Subcutaneous abdominal adipose tissue (tissue), 5 donors: ENCODE measurements around the gene SPRR5.

Source experiments
- H3K27ac ChIP-seq: one replicate; pipeline ENCODE4 v1.7.0; 2013; ENCODE audit warnings: low read depth, mild to moderate bottlenecking, inconsistent platforms, low read length, moderate library complexity
- H3K27me3 ChIP-seq, 5 donors: one replicate each; pipeline ENCODE4 v1.7.0; 2013; ENCODE audit warnings: low read length in 5 of 5, inconsistent platforms in 1 of 5; ENCODE audit not compliant: control insufficient read depth in 5 of 5, insufficient read depth in 4 of 5
- H3K36me3 ChIP-seq, 5 donors: one replicate each; pipeline ENCODE4 v1.7.0; 2013; ENCODE audit warnings: low read length in 5 of 5; ENCODE audit not compliant: control insufficient read depth in 5 of 5, insufficient read depth in 5 of 5
- H3K4me1 ChIP-seq, 5 donors: one replicate each; pipeline ENCODE4 v1.7.0; 2013; ENCODE audit warnings: low read length in 5 of 5, mild to moderate bottlenecking in 3 of 5, moderate library complexity in 1 of 5; ENCODE audit not compliant: control insufficient read depth in 5 of 5, insufficient read depth in 5 of 5
- H3K4me3 ChIP-seq, 5 donors: one replicate each; pipeline ENCODE4 v1.7.0; 2013; ENCODE audit warnings: low read length in 5 of 5, low read depth in 1 of 5
- H3K9ac ChIP-seq, 5 donors: one replicate each; pipeline ENCODE4 v1.7.0; 2013; ENCODE audit warnings: low read length in 5 of 5, mild to moderate bottlenecking in 4 of 5, moderate library complexity in 3 of 5
- H3K9me3 ChIP-seq, 5 donors: one replicate each; pipeline ENCODE4 v1.7.0; 2013; ENCODE audit warnings: low read length in 5 of 5; ENCODE audit not compliant: control insufficient read depth in 5 of 5
- donor health status: healthy.
- donor health status: healthy.
- donor health status: healthy.
- donor health status: healthy.
- donor health status: healthy.

Gene SPRR5

DNA sequence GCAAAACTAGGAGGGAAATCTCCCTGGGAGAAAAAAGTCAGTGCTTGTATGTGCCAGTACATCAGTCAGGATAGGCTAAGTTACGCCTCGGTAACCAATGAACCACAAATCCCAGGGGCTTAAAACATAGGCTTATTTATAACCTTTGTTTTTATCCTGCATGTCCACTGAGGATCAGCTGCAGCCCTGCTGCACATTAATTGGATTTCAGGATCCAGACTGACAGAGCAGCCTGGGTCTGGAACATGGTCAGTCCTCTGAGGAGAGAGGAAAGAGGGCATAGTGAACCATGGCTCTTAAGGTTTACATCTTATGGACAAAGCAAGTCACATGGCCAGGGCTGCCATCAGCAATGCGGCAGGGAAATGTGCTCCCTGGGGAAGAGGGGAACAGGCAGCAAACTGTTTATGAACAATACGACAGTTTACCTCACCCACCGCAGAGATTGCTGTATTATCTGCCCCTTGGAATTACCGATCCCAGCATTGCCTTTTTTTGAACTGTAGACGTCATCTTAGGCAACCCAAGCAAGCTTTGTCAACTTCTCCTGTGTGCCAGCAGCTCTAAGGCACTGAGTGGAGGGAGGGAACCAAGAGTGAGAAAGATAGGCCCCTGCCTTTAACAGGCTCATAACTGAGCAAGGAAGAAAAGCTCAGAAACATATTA lies 14.4 kb downstream of the SPRR5 start:
- H3K4me1 ChIP-seq: no peaks in the 10 kb centered on the region
- no peaks in the 10 kb centered on the region for H3K9me3 ChIP-seq
- H3K36me3 ChIP-seq: no peaks in the 10 kb centered on the region
- H3K4me3 ChIP-seq: no peak overlapping the region
- no peak overlapping the region for H3K9ac ChIP-seq
- H3K27ac ChIP-seq: no peak overlapping the region
- H3K27me3 ChIP-seq: peaks cover 0 to 4% (median 0%) of the 10 kb centered on the region in 5 donors

DNA sequence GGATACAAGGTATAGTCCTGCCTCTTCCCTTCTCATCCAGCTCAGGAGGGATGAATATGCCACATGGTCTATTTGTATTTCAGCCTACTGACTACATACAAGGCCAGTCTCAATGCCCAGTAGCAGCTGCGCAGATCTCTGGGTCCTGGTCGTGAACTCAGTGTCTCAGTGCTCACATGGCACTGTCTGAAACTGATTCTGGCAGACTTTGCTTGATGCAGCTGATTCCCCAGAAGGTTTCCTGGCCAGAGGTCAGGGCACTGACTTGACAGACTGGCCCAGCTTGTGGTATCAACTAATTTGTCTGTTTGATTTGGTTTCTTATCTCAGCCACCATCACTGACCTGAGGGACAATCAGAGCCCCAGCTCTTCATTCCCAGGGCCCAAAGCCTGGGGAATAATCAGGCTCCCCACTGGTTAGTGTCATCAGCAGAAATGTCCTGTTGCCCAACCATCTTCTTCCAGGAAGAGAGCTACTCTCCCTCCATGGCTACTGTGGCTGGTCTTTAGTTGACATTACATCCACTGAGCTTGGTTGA lies 15.9 kb downstream of the SPRR5 start:
- Histone ChIP-seq H3K4me1 (no peaks in the 10 kb centered on the region), H3K27ac (no peak overlapping the region), H3K9me3 (no peaks in the 10 kb centered on the region), H3K36me3 (no peaks in the 10 kb centered on the region), H3K9ac (no peak overlapping the region), H3K27me3 (peaks cover 0 to 4% (median 0%) of the 10 kb centered on the region in 5 donors), H3K4me3 (no peak overlapping the region)

DNA sequence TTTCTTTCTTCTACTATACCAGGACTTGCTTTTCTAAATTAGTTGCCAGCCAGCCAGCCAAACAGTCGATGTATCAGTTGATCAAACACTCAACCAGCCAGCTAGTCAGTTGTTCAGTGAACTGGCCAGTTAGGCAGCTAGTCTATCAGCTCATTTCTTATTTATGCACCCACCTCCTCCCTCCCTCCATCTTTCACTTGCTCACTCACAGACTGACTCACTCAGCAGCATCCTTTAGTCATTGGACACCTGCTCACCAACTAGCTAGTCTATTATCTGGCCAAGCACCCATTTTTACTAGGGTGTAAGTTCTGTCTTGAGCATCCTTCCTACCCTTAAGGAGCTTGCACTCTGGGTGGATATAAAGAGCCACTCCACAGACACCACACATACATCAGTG lies 17.5 kb downstream of the SPRR5 start:
- H3K9ac ChIP-seq: no peak overlapping the region

DNA sequence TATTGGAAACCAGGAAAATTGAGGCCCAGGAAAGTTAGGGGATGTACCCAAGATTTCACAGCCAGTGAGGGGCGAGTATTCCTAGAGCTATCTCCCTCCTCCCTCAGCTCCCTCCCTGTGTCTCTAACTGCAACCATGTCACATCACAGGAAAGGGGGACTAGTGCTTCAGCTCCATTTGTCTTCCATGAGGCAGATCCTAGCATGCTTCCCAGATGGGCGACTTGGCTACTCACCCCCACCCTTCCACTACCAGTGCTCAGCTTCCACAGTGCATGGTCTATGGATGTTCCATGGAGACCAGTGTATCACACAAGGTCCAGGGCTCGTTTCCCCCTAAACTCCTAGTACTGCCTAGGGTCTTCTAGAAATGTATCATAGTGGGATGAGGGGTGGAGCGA lies 18.8 kb downstream of the SPRR5 start:
- no peaks in the 10 kb centered on the region for H3K4me1 ChIP-seq
- no peaks in the 10 kb centered on the region for H3K9me3 ChIP-seq
- H3K36me3 ChIP-seq: no peaks in the 10 kb centered on the region
- no peak overlapping the region for H3K27ac ChIP-seq
- no peak overlapping the region for H3K4me3 ChIP-seq
- H3K27me3 ChIP-seq: peaks cover 0 to 3% (median 0%) of the 10 kb centered on the region in 5 donors
- no peak overlapping the region for H3K9ac ChIP-seq

More for the DNA sequence above, 17.5 kb downstream of the SPRR5 start:
- H3K27me3 ChIP-seq: peaks cover 0 to 4% (median 0%) of the 10 kb centered on the region in 5 donors
- H3K9me3 ChIP-seq: no peaks in the 10 kb centered on the region
- no peaks in the 10 kb centered on the region for H3K36me3 ChIP-seq
- no peaks in the 10 kb centered on the region for H3K4me1 ChIP-seq
- H3K27ac ChIP-seq: no peak overlapping the region
- H3K4me3 ChIP-seq: no peak overlapping the region

DNA sequence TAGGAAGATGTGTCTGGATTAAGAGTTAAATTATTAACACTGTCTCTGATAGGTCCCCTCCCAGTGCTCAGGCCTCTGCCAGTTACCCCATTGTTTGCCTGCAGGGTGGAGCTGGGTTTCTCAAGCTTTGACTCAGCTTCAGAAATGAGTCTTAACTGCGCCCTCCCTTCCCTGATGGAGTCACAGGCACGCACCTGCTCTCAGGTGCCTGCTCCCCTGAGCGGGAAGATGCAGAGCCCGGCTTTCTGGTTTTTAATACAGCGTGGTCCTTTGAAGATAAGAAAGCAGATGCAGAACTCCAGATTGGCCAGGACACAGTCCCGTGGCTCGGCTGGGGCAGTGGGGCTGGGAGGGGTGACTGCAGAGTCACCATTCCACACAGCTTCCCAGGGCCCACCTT lies 20.2 kb downstream of the SPRR5 start:
- Histone ChIP-seq H3K27ac (no peak overlapping the region), H3K9me3 (no peaks in the 10 kb centered on the region), H3K4me3 (no peak overlapping the region)

DNA sequence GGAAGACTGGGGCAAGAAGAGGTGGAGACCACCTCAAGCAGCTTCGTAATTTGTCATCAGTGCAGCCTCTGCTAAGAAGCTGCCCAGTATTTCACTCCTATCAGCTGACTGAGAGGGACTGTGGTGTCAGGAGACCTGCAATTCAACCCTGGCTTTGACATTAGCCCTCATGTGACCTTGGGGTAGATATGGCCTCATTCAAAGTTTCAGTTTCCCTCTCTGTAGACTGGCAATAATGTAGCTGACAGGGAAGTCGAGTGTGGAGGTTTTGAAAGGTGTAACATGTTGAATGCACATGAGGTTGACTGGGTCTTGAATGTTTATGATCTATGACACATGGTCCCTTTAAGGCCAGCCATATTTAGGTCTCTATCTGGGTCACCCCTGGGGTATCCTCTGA lies 21.2 kb downstream of the SPRR5 start:
- no peak overlapping the region for H3K4me3 ChIP-seq
- no peaks in the 10 kb centered on the region for H3K4me1 ChIP-seq
- no peaks in the 10 kb centered on the region for H3K36me3 ChIP-seq
- no peaks in the 10 kb centered on the region for H3K9me3 ChIP-seq
- H3K27me3 ChIP-seq: peaks cover 0 to 3% (median 0%) of the 10 kb centered on the region in 5 donors
- no peak overlapping the region for H3K9ac ChIP-seq
- H3K27ac ChIP-seq: no peak overlapping the region

More for the DNA sequence above, 20.2 kb downstream of the SPRR5 start:
- Histone ChIP-seq H3K9ac (no peak overlapping the region), H3K27me3 (peaks cover 0 to 3% (median 0%) of the 10 kb centered on the region in 5 donors), H3K4me1 (no peaks in the 10 kb centered on the region), H3K36me3 (no peaks in the 10 kb centered on the region)

DNA sequence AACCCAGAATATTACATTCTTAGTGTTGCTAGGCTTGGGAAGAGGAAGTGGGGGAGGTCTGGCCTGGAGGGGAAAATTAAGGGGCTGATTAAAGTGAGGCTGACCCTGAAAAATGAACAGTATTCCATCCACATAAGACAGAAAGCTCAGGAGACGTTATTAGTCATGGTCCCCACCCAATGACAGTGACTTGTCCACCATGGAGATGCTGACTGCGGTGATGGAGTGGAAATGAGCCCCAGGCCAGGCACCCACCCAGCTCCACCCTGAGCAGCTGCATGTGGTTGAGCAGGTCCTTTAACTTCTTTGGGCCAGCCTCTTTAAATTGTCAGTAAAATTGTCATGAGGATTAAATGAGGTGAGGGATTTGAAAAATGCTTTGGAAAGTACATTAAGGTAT lies 22.0 kb downstream of the SPRR5 start:
- no peaks in the 10 kb centered on the region for H3K4me1 ChIP-seq
- H3K36me3 ChIP-seq: no peaks in the 10 kb centered on the region
- H3K27ac ChIP-seq: no peak overlapping the region
- no peaks in the 10 kb centered on the region for H3K9me3 ChIP-seq
- no peak overlapping the region for H3K4me3 ChIP-seq
- H3K27me3 ChIP-seq: peaks cover 0 to 3% (median 0%) of the 10 kb centered on the region in 5 donors
- no peak overlapping the region for H3K9ac ChIP-seq

DNA sequence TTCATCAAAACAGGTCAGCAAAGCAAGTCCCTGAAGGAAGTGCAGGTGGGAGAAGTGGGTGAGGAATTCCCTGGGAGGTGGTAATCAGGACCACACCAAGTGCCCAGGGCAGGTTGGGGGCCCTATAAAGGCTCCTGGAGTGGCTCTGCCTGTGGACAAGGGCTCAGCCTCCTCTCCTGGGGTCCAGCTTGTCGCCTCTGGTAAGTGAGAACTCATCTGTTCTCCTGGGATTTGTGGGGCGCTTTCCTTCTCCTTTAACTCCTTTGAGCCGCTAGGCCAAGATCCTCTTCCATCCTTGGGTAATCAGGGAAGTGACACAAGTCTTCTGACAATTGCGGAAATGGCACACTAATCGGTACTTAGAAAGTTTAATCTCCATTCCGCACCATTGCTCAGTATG lies 23.5 kb downstream of the SPRR5 start, which contains the start of gene SPRR4:
TSS of gene SPRR4 (plus strand) at position 154 of the 400 bp plus-strand sequence. CDS start 1,243 bp downstream, outside the sequence.
- H3K27me3 ChIP-seq: peaks cover 0 to 3% (median 0%) of the 10 kb centered on the region in 5 donors
- no peak within 1 kb of the TSS for H3K27ac ChIP-seq
- no peak within 1 kb of the TSS for H3K9ac ChIP-seq

DNA sequence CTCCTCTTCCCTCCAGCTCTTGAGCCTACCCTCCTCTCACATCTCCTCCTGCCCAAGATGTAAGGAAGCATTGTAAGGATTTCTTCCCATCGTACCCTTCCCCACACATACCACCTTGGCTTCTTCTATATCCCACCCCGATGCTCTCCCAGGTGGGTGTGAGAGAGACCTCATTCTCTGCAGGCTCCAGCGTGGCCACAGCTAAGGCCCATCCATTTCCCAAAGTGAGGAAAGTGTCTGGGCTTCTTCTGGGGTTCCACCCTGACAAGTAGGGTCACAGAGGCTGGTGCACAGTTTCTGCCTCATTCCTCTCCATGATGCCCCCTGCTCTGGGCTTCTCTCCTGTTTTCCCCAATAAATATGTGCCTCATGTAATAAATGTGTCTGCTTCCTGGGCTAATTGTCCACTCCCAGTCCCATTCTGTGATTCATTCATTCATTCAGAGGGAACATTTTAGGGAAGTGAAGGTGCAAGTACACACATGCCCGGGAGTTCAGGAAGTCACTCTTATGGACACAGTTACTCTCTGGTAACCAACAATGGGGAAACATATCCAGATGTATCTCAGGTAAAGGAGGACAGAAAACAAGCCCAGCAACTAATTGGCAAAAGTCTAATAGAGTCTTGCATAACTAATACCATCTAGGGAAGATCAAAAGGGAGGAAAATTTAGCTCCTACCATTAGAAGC lies 25.3 kb downstream of the SPRR5 start:
- no peak overlapping the region for H3K9ac ChIP-seq
- no peaks in the 10 kb centered on the region for H3K4me1 ChIP-seq
- H3K36me3 ChIP-seq: no peaks in the 10 kb centered on the region
- H3K4me3 ChIP-seq: no peak overlapping the region
- H3K27me3 ChIP-seq: peaks cover 0 to 2% (median 0%) of the 10 kb centered on the region in 5 donors
- H3K27ac ChIP-seq: no peak overlapping the region
- no peaks in the 10 kb centered on the region for H3K9me3 ChIP-seq

More for the DNA sequence above, 23.5 kb downstream of the SPRR5 start, which contains the start of gene SPRR4:
- Histone ChIP-seq H3K9me3 (no peaks in the 10 kb centered on the region), H3K4me3 (no peak within 1 kb of the TSS), H3K36me3 (no peaks in the 10 kb centered on the region), H3K4me1 (no peaks in the 10 kb centered on the region)

DNA sequence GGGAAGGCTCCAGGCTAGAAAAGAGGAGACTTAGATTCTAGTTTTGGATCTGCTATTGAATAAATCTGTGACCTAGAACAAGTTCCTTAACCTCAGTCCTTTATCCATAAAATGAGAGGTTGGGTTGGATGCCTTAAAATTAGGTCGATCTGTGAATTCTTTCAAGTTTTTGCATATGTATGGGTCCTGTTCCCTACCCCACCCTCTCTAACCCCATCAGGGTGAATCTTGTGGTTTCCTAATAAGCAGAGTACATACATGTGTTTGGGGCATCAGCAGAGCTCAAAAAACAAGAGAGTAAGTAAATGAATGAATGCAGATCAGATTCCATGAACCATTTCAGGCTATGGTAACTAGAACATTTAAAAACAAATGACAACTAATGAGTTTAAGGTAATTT lies 29.7 kb downstream of the SPRR5 start:
- Histone ChIP-seq H3K9me3 (no peaks in the 10 kb centered on the region), H3K36me3 (no peaks in the 10 kb centered on the region), H3K9ac (no peak overlapping the region), H3K27ac (no peak overlapping the region), H3K4me3 (no peak overlapping the region), H3K27me3 (peaks cover 0 to 4% (median 0%) of the 10 kb centered on the region in 5 donors), H3K4me1 (no peaks in the 10 kb centered on the region)
